Kidney (tissue), 14 donors: ENCODE measurements around the gene MAP1S. TPM values are rescaled to one million over a fixed set of nuclear protein-coding genes. Genes with fewer than 3 reads are reported as not detected.

Experiments used
- DNase-seq, 5 donors: peaks; one replicate each; pipeline ENCODE4 v3.0.0-alpha.2; 2013 to 2020
- FAIRE-seq: peaks from 2 replicates; lab custom pipeline; 2012; peaks lifted over from hg19 to GRCh38; lab: Jason Lieb, UNC
- H3K27ac ChIP-seq, 2 donors: one replicate each; pipeline ENCODE4 v1.7.0; 2013; ENCODE audit warnings: low read depth in 2 of 2, low read length in 2 of 2, inconsistent platforms in 1 of 2
- H3K27me3 ChIP-seq: one replicate; pipeline ENCODE4 v1.7.1; 2013; ENCODE audit warnings: low read length, inconsistent platforms; ENCODE audit not compliant: control insufficient read depth, insufficient read depth
- H3K36me3 ChIP-seq, 3 donors: one replicate each; pipeline versions ENCODE4 v1.7.0 to v1.7.1; 2013; ENCODE audit warnings: low read length in 3 of 3, control low read depth in 1 of 3, inconsistent platforms in 1 of 3; ENCODE audit not compliant: insufficient read depth in 3 of 3, control insufficient read depth in 2 of 3
- H3K4me1 ChIP-seq, 3 donors: one replicate each; pipeline versions ENCODE4 v1.7.0 to v1.7.1; 2013; ENCODE audit warnings: low read length in 3 of 3, inconsistent platforms in 1 of 3, low read depth in 1 of 3; ENCODE audit not compliant: control insufficient read depth in 2 of 3, insufficient read depth in 2 of 3
- H3K4me3 ChIP-seq, 3 donors: one replicate each; pipeline versions ENCODE4 v1.7.0 to v1.8.1; 2013; ENCODE audit warnings: low read length in 3 of 3, control low read depth in 1 of 3, inconsistent platforms in 1 of 3
- H3K9ac ChIP-seq, 3 donors: one replicate each; pipeline versions ENCODE4 v1.7.0 to v1.7.1; 2013; ENCODE audit warnings: low read length in 3 of 3, control low read depth in 1 of 3, inconsistent platforms in 1 of 3
- H3K9me3 ChIP-seq, 3 donors: one replicate each; pipeline versions ENCODE4 v1.7.0 to v1.7.1; 2013; ENCODE audit warnings: low read length in 3 of 3, control low read depth in 1 of 3, inconsistent platforms in 1 of 3; ENCODE audit not compliant: control insufficient read depth in 2 of 3, insufficient read depth in 1 of 3
- CTCF ChIP-seq: IDR thresholded peaks from 3 replicates; pipeline ENCODE4 v1.5.1; 2012; ENCODE audit warnings: mild to moderate bottlenecking, moderate library complexity, borderline replicate concordance; ENCODE audit not compliant: insufficient read depth; ENCODE audit errors: extremely low read depth
- intact Hi-C: fragments of 100-400 bp; cut with DNase I; formaldehyde crosslinking; loops from one replicate; pipeline ENCODE4 v1.11.1; 2022
- polyA plus RNA-seq: library from polyadenylated mRNA; stranded (reverse); fragments of 350-450 nt; fragmentation: Illumina TruSeq; extraction: RNeasy Lipid Tissue Mini Kit (QIAGEN cat#74804); gene quantifications from one replicate; pipeline ENCODE4 v1.2.3, GENCODE V29; 2014; ENCODE audit warnings: low read depth, low replicate concordance; ENCODE audit not compliant: insufficient read depth
- total RNA-seq: library from RNA; stranded (reverse); fragmentation: NEBNext Ultra II Directional; extraction: Animal tissue kit (Norgen Biotek cat#: 25700); gene quantifications from one replicate; pipeline ENCODE4 v1.2.1, GENCODE V29; 2021
- donor health status: control.
- donor health status: control.
- donor health status: control.
- donor health status: control.
- donor health status: control.
- donor health status: DM: yes; HTN: yes; CAD: no.
- donor health status: Normal renal cell carcinoma (clear cell type).

The MAP1S gene
- total and polyA plus RNA-seq, 2 donors from 2014 or later = 25.2 to 56.1 TPM

DNA sequence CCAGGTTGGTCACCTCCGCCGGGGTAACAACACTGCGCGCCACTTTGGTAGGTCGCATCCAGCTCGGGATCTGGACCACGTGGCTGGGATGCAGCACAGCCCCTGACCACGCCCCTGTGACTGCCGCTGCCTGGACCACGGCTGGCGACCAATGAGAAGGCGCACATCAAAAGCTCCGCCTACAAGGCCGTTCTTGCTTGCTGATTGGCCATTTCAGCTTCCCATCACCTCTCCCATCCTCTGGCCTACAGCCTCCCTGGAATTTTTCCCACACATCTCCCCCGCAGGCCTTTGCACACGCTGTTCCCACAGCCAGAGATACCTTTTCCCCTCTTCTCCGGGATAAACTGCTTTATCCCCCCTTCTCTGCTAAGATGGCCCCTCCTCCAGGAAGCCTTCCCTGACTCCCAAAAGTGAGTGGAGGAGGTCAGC, 12.5 kb upstream of the MAP1S start:
- Histone ChIP-seq H3K36me3 (no peaks in the 10 kb centered on the region), H3K4me3 (no peak overlapping the region), H3K9ac (no peak overlapping the region), H3K27ac (no peak overlapping the region), H3K4me1 (no peaks in the 10 kb centered on the region), H3K27me3 (no peaks in the 10 kb centered on the region), H3K9me3 (no peaks in the 10 kb centered on the region)
- no peak for FAIRE-seq
- peak in 3 of 5 donors; percentile 21 to 56 (median 55) for DNase-seq
- intact Hi-C loops = no loop called here
- no peak for TF ChIP-seq CTCF

GRCh38 chr19:17711851-17712250, 7.4 kb upstream of the MAP1S start:
- TF ChIP-seq CTCF = no peak
- Histone ChIP-seq H3K9ac (no peak overlapping the region), H3K27ac (no peak overlapping the region), H3K27me3 (no peaks in the 10 kb centered on the region), H3K36me3 (no peaks in the 10 kb centered on the region), H3K9me3 (no peaks in the 10 kb centered on the region), H3K4me3 (no peak overlapping the region), H3K4me1 (no peaks in the 10 kb centered on the region)
- no peak for FAIRE-seq
- DNase-seq = no peak
- intact Hi-C loops = no loop called here

DNA sequence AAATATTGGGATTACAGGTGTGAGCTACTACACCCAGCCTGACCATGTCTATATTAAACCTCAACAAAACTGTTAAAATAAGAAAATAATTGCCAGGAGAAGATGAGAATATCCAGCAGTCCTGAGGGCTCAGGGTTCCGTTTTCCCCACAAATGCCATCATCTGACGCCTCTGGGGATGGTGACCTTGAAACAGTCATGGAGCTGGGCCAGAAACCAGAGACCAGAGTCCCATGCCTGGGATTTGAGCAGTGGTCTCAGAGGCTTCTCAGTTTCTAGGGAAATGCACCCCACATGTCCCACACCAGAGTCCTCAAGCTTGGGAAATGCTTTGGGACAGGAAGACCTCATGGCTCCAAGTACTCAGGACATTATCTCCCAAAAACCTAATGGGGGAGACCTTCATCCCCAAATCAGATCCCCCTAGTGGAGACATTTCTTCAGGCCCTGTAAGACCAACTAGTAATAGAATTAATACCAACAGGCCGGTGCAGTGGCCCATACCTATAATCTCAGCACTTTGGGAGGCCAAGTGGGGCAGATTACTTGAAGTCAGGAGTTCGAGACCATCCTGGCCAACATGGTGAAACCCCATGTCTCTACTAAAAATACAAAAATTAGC, 2.9 kb upstream of the MAP1S start:
- Histone ChIP-seq H3K4me1 (peaks cover 0 to 20% (median 7%) of the 10 kb centered on the region in 3 donors), H3K36me3 (no peaks in the 10 kb centered on the region), H3K4me3 (no peak overlapping the region), H3K9me3 (no peaks in the 10 kb centered on the region), H3K27ac (no peak overlapping the region), H3K27me3 (no peaks in the 10 kb centered on the region), H3K9ac (no peak overlapping the region)
- FAIRE-seq (no peak), DNase-seq (no peak)
- no peak for TF ChIP-seq CTCF
- intact Hi-C loops = no loop called here
